ES-I3 (cell line): Measurements from ENCODE around the gene BTBD16.

Experiments used
- H3K36me3 ChIP-seq: 2 replicates; pipeline ENCODE4 v1.6.1; 2013; ENCODE audit warnings: mild to moderate bottlenecking, low read length, control low read depth, moderate library complexity; ENCODE audit not compliant: insufficient read depth
- H3K4me1 ChIP-seq: 2 replicates; pipeline ENCODE4 v1.6.1; 2013; ENCODE audit warnings: mild to moderate bottlenecking, control low read depth, low read length; ENCODE audit not compliant: insufficient read depth
- H3K9ac ChIP-seq: 2 replicates; pipeline ENCODE4 v1.6.1; 2013; ENCODE audit warnings: low read depth, mild to moderate bottlenecking, low read length, moderate library complexity
- H3K9me3 ChIP-seq: 2 replicates; pipeline ENCODE4 v1.6.1; 2013; ENCODE audit warnings: mild to moderate bottlenecking, low read length, moderate library complexity; ENCODE audit not compliant: control insufficient read depth, insufficient read depth

Gene BTBD16

GRCh38 chr10:122336961-122337360 lies 65.9 kb downstream of the BTBD16 start:
- Histone ChIP-seq H3K36me3 (no peaks in the 10 kb centered on the region), H3K9ac (no peak overlapping the region), H3K4me1 (no peaks in the 10 kb centered on the region), H3K9me3 (no peaks in the 10 kb centered on the region)

DNA sequence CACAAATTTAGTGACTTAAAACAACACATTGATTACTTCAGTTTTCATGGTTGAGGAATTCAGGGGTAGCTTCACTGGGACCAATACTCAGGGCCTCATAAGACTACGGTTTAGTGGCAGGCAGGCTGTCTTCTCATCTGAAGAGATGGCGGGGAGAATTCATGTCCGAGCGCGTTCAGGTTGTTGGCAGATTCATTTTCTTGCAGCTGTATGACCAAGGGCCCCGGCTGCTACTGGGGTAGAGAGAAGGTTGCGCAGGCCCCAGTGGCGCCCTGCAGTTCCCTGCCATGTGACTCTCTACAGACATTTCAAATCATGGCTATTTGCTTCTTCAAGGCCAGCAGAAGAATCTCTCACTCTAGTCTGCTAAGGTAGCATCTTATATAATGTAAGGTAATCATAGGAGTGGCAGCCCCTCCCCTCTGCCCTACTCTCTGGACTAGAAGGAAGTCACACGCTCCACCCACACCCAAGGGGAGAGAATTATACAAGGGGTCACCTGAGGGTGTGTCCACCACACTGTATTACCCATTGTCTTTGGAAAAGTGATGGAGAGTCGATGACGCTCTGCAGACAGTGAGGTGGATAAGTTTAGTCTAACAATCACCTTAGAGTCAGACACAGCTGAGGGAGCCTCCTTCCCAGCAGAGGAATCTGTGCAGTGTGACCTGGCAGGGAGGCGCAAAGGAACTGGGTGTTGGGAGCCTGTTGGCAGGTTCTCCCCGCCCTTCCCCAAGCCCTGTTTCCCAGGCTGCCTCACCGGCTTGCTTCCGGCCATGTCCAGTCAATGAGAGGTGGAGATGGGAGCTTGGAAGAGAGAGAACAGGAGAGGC lies 67.7 kb downstream of the BTBD16 start:
- no peaks in the 10 kb centered on the region for H3K4me1 ChIP-seq
- H3K9ac ChIP-seq: no peak overlapping the region
- 0 out of 2 replicates have a peak, but pooled peaks cover 4% of the 10 kb centered on the region for H3K9me3 ChIP-seq
- no peaks in the 10 kb centered on the region for H3K36me3 ChIP-seq

- Histone ChIP-seq H3K4me1 (no peaks in the 10 kb centered on the region), H3K36me3 (no peaks in the 10 kb centered on the region), H3K9ac (no peak overlapping the region), H3K9me3 (0 out of 2 replicates have a peak, but pooled peaks cover 10% of the 10 kb centered on the region)
Observed at GRCh38 chr10:122341141-122341810, 70.2 kb downstream of the BTBD16 start.

GRCh38 chr10:122342293-122343134 lies 71.4 kb downstream of the BTBD16 start:
- Histone ChIP-seq H3K9ac (no peak overlapping the region), H3K9me3 (peaks cover 18% of the 10 kb centered on the region; the same call in 1 of the 2 replicates), H3K36me3 (no peaks in the 10 kb centered on the region), H3K4me1 (no peaks in the 10 kb centered on the region)

GRCh38 chr10:122343135-122343800 lies 72.2 kb downstream of the BTBD16 start:
- Histone ChIP-seq H3K9ac (no peak overlapping the region), H3K36me3 (no peaks in the 10 kb centered on the region), H3K9me3 (peaks cover 18% of the 10 kb centered on the region), H3K4me1 (no peaks in the 10 kb centered on the region)

DNA sequence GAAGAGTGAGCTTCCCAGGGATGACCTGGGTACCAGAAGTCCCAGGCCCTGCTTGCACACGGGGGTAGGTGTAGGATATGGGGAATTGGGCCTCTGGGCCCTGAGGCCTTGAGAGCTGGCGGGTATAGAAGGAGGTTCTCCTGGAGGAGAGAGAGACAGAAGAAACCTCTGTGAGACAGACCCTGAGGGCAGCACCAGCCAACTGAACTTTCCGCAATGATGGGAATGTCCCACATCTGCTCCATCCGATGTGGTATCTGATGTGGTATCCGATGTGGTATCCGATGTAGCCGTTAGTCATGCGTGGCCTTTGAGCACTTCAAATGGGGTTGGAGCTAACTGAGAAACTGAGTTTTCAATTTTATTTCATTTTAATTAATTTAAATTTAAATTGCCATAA lies 72.8 kb downstream of the BTBD16 start:
- no peaks in the 10 kb centered on the region for H3K4me1 ChIP-seq
- no peak overlapping the region for H3K9ac ChIP-seq
- H3K36me3 ChIP-seq: no peaks in the 10 kb centered on the region
- H3K9me3 ChIP-seq: peaks cover 18% of the 10 kb centered on the region

DNA sequence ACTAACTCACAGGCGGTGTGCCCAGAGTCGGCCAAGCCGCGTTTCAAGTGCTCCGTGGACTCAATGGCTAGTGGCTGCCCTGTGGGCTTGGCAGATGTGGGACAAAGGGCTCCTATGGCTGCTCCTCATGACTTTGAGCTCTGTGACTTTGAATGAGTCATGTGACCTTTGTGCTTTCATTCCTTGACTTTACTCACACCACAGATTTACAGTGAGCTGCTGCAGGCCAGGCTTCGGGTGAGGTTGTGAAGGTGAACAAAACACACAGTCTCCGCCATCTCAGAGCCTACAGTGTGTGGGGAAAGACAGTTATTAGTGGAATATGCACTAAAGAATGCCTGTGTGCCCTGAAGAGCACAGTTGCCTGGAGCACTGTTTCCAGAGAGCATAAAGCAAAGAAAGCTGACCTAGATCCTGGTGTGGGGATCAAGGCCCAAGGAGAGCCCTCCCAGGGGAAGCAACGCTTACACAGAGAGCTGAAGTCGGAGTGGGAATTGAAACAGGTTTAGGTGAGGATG lies 73.7 kb downstream of the BTBD16 start:
- Histone ChIP-seq H3K9me3 (peaks cover 18% of the 10 kb centered on the region), H3K4me1 (no peaks in the 10 kb centered on the region), H3K9ac (no peak overlapping the region), H3K36me3 (no peaks in the 10 kb centered on the region)

GRCh38 chr10:122346326-122346950 lies 75.3 kb downstream of the BTBD16 start:
- Histone ChIP-seq H3K36me3 (no peaks in the 10 kb centered on the region), H3K9me3 (peaks cover 18% of the 10 kb centered on the region), H3K4me1 (no peaks in the 10 kb centered on the region), H3K9ac (no peak overlapping the region)

- no peaks in the 10 kb centered on the region for H3K4me1 ChIP-seq
- no peak overlapping the region for H3K9ac ChIP-seq
- peaks cover 18% of the 10 kb centered on the region for H3K9me3 ChIP-seq
- H3K36me3 ChIP-seq: no peaks in the 10 kb centered on the region
Observed at GRCh38 chr10:122347170-122347841, 76.2 kb downstream of the BTBD16 start.

DNA sequence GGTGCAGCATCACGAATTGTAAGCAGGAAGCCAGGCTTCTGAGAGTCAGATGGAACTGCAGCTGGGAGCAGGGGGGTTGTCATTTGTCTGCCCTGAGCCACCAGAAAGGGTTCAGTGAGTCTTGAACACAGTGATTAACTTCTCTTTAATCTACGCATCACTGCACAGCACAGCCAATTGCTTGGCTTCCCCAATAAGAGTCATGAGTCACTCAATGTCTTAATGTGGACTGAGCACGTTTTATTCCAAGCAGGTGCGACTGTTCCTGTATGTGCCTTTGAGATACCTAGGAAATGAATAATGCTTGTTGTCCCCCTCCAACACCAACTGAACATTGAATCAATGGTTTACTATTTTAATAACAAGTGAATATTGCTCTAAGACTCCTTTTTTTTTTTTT lies 77.4 kb downstream of the BTBD16 start:
- Histone ChIP-seq H3K36me3 (no peaks in the 10 kb centered on the region), H3K9ac (no peak overlapping the region), H3K4me1 (peaks cover under 1% of the 10 kb centered on the region; the same call in 1 of the 2 replicates), H3K9me3 (peaks cover 14% of the 10 kb centered on the region)

DNA sequence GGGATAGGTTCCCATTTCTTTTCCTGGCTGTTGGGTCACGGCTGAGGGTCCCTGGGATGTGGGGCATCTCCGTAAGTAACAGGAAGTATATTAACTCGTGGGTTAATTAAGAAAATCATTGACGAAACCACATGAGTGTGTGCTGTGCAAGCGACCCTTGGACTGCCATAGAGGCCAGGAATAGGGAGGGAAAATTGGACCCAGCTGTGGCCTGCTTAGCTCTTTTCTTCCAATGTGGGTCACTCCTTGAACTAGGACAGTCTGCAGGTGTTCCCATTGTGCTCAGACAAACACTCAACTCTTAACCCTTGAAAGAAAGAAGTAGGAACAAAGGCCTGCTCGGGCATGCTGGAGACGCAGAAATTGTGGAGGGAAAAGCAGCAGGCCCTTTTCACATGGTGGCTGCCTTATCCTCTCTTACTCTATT lies 77.9 kb downstream of the BTBD16 start:
- peaks cover 3% of the 10 kb centered on the region; the same call in 1 of the 2 replicates for H3K4me1 ChIP-seq
- peaks cover 14% of the 10 kb centered on the region for H3K9me3 ChIP-seq
- H3K9ac ChIP-seq: no peak overlapping the region
- H3K36me3 ChIP-seq: no peaks in the 10 kb centered on the region

- Histone ChIP-seq H3K4me1 (peaks cover 3% of the 10 kb centered on the region; the same call in 1 of the 2 replicates), H3K36me3 (no peaks in the 10 kb centered on the region), H3K9me3 (peaks cover 14% of the 10 kb centered on the region), H3K9ac (no peak overlapping the region)
Observed at GRCh38 chr10:122349758-122350369, 78.8 kb downstream of the BTBD16 start.
